Osteoblast (primary cell): ENCODE data around the gene DACT3. TPM values are rescaled to one million over a fixed set of nuclear protein-coding genes. Genes with fewer than 3 reads are reported as not detected.
A peak's percentile ranks its signal among the peaks of the same experiment; 100 is the strongest.

Experiments used
- DNase-seq: peaks from one replicate; pipeline ENCODE4 v3.0.0; 2011; ENCODE audit warnings: low spot score, mixed read lengths; ENCODE audit not compliant: insufficient read length; ENCODE audit errors: missing footprints
- H2AFZ ChIP-seq: 2 replicates; pipeline ENCODE4 v1.6.0; 2011; ENCODE audit warnings: mild to moderate bottlenecking, low read length
- H3K27ac ChIP-seq: 2 replicates; pipeline ENCODE4 v1.5.1; 2011; ENCODE audit warnings: mild to moderate bottlenecking, low read depth, low read length, moderate library complexity
- H3K27me3 ChIP-seq: 2 replicates; pipeline ENCODE4 v1.6.0; 2012; ENCODE audit warnings: mild to moderate bottlenecking, control low read depth, inconsistent platforms, low read length, moderate library complexity; ENCODE audit not compliant: insufficient read depth
- H3K36me3 ChIP-seq: 2 replicates; pipeline ENCODE4 v1.5.1; 2011; ENCODE audit warnings: mild to moderate bottlenecking, low read length, control low read depth, moderate library complexity; ENCODE audit not compliant: insufficient read depth
- H3K4me1 ChIP-seq: 2 replicates; pipeline ENCODE4 v1.5.1; 2011; ENCODE audit warnings: mild to moderate bottlenecking, low read length, control low read depth, moderate library complexity; ENCODE audit not compliant: insufficient read depth
- H3K4me2 ChIP-seq: 2 replicates; pipeline ENCODE4 v1.6.0; 2011; ENCODE audit warnings: mild to moderate bottlenecking, low read length; ENCODE audit not compliant: insufficient read depth
- H3K4me3 ChIP-seq: fragments of 200-600 bp; sonication (generic); 3 replicates; pipeline ENCODE4 v1.5.1; 2012; ENCODE audit warnings: mild to moderate bottlenecking, low read length, inconsistent platforms; ENCODE audit not compliant: insufficient read depth
- H3K79me2 ChIP-seq: 2 replicates; pipeline ENCODE4 v1.6.0; 2012; ENCODE audit warnings: mild to moderate bottlenecking, low read length, control low read depth, inconsistent platforms; ENCODE audit not compliant: insufficient read depth
- H3K9me3 ChIP-seq: 2 replicates; pipeline ENCODE4 v1.5.1; 2011; ENCODE audit warnings: low read depth, low read length, control low read depth
- H4K20me1 ChIP-seq: 2 replicates; pipeline ENCODE4 v1.6.0; 2012; ENCODE audit warnings: mild to moderate bottlenecking, low read length, control low read depth; ENCODE audit not compliant: insufficient read depth
- CTCF ChIP-seq: IDR thresholded peaks from 2 replicates; pipeline ENCODE4 v1.5.1; 2011; ENCODE audit warnings: mild to moderate bottlenecking, low read depth, low read length, moderate library complexity; ENCODE audit errors: extremely low read depth
- total RNA-seq: library from RNA; depleted of rRNA; stranded (reverse); fragments of >200 nt; gene quantifications from 2 replicates; pipeline ENCODE4 v1.2.3, GENCODE V29; 2012

DACT3 gene
- total RNA-seq, 1 donor, result 1.8 TPM

- H3K4me2 ChIP-seq, result no peak within 1 kb of the TSS
Measured at GRCh38 chr19:46635920-46636761, 24.8 kb downstream of the DACT3 start, which contains the start of gene GNG8. GNG8 (minus strand) TSS chr19:46636202; CDS start chr19:46634682, 1,520 bp downstream.

GRCh38 chr19:46634656-46635218, 26.2 kb downstream of the DACT3 start:
- H3K4me1 ChIP-seq, result peaks cover 27% of the 10 kb centered on the region
- H3K36me3 ChIP-seq, result no peaks in the 10 kb centered on the region
- no peaks in the 10 kb centered on the region for H3K9me3 ChIP-seq
- peaks cover 8% of the 10 kb centered on the region for H3K27me3 ChIP-seq
- no peaks in the 10 kb centered on the region for H3K79me2 ChIP-seq
- no peak overlapping the region for H3K27ac ChIP-seq
- H4K20me1 ChIP-seq, result no peaks in the 10 kb centered on the region
- peak overlapping the region; percentile 51 for H3K4me2 ChIP-seq
- TF ChIP-seq CTCF, result no peak
- H2AFZ ChIP-seq, result no peak overlapping the region
- peak overlapping the region; percentile 55 for H3K4me3 ChIP-seq
- peak; percentile 57 for DNase-seq

More at GRCh38 chr19:46635920-46636761, 24.8 kb downstream of the DACT3 start, which contains the start of gene GNG8:
- Histone ChIP-seq H3K79me2 (no peaks in the 10 kb centered on the region), H3K4me1 (peaks cover 27% of the 10 kb centered on the region), H3K9me3 (no peaks in the 10 kb centered on the region), H3K27me3 (peaks cover 8% of the 10 kb centered on the region), H3K4me3 (no peak within 1 kb of the TSS), H2AFZ (no peak within 1 kb of the TSS), H3K27ac (no peak within 1 kb of the TSS), H3K36me3 (no peaks in the 10 kb centered on the region), H4K20me1 (no peaks in the 10 kb centered on the region)
- no peak for TF ChIP-seq CTCF
- peak; percentile 61 for DNase-seq

GRCh38 chr19:46634045-46634655, 26.8 kb downstream of the DACT3 start:
- H3K4me1 ChIP-seq, result peaks cover 22% of the 10 kb centered on the region
- no peak for TF ChIP-seq CTCF
- H3K4me2 ChIP-seq, result peak overlapping the region; percentile 83
- H3K79me2 ChIP-seq, result no peaks in the 10 kb centered on the region
- H3K27me3 ChIP-seq, result peaks cover 8% of the 10 kb centered on the region
- DNase-seq, result peak; percentile 96
- H3K27ac ChIP-seq, result no peak overlapping the region
- H3K36me3 ChIP-seq, result no peaks in the 10 kb centered on the region
- H3K4me3 ChIP-seq, result peak overlapping the region; percentile 59
- no peaks in the 10 kb centered on the region for H4K20me1 ChIP-seq
- peak overlapping the region; percentile 55 for H2AFZ ChIP-seq
- no peaks in the 10 kb centered on the region for H3K9me3 ChIP-seq

GRCh38 chr19:46633130-46633529, 27.9 kb downstream of the DACT3 start:
- Histone ChIP-seq H4K20me1 (no peaks in the 10 kb centered on the region), H3K4me2 (peak overlapping the region; percentile 83), H3K27me3 (peaks cover 8% of the 10 kb centered on the region), H2AFZ (no peak overlapping the region), H3K4me1 (peaks cover 22% of the 10 kb centered on the region), H3K27ac (no peak overlapping the region), H3K9me3 (no peaks in the 10 kb centered on the region), H3K4me3 (no peak overlapping the region), H3K36me3 (no peaks in the 10 kb centered on the region), H3K79me2 (no peaks in the 10 kb centered on the region)
- no peak for DNase-seq
- no peak for TF ChIP-seq CTCF
